ENCODE results near the gene SMCO3. TPM values are rescaled to one million over a fixed set of nuclear protein-coding genes. Genes with fewer than 3 reads are reported as not detected.

Gene SMCO3
- total RNA-seq, 2 experiments from 2014 or later: not detected

DNA sequence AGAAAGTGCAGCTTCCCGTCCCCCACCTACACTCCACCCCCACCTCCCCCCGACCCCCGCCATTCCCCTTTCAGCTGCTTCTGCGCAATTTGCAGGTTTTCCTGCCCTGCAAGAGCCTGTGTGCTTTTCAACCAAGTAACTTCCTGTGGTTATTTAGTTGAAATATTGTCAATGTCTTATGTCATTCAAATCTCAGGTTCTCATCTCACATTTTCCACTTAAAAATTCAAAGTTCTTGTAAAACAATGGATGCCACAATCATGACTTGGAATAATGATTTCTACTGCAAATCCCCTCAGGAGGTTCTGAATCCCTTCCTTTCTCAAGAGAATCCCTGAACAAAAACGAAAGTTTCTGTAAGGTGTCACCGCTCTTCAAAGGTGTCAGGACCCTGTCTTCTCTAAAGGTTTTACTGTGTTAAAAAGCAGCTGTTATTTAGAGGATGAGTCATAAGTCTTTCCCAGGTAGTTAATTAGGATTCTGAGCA lies 42.3 kb downstream of the SMCO3 start:
- peak in 12 of 14 experiments; percentile 25 to 85 (median 47) for DNase-seq
- Mint-ChIP-seq H3K27me3 (no peaks in the 10 kb centered on the region), H3K9me3 (no peaks in the 10 kb centered on the region), H3K36me3 (ENCODE audit: low read depth) (peaks cover 61% of the 10 kb centered on the region), H3K4me3 (peak overlapping the region; percentile 97), H3K27ac (peak overlapping the region; percentile 100), H3K4me1 (ENCODE audit: low read depth) (peaks cover 82% of the 10 kb centered on the region)
- Histone ChIP-seq H3K4me3 (ENCODE audit: low read length) (peak overlapping the region; percentile 71), H3K27ac (ENCODE audit: low read depth in 1 of 2, low read length in 2 of 2) (peak overlapping the region; percentile 36 to 99), H3K4me1 (ENCODE audit: insufficient read depth, low read length) (peaks cover 47% of the 10 kb centered on the region), H3K9me3 (ENCODE audit: control insufficient read depth in 1 of 2, insufficient read depth in 1 of 2, low read length in 2 of 2) (no peaks in the 10 kb centered on the region), H3K27me3 (ENCODE audit: control insufficient read depth in 1 of 2, insufficient read depth in 2 of 2, low read length in 2 of 2) (no peaks in the 10 kb centered on the region), H3K36me3 (ENCODE audit: insufficient read depth, low read length) (peaks cover 9% of the 10 kb centered on the region)
- intact Hi-C loops (cut with DNase I, micrococcal nuclease): loop anchor here (1.0 to 10.0 kb wide), 8 partner anchors 32 to 514 kb away; partner anchors contain the start of genes ARHGDIB (in 1 of the 2), ATF7IP (in 1 of the 2), C12orf60 (in 1 of the 2) and MGP (in 1 of the 2)
- TF ChIP-seq, protein P1, sequence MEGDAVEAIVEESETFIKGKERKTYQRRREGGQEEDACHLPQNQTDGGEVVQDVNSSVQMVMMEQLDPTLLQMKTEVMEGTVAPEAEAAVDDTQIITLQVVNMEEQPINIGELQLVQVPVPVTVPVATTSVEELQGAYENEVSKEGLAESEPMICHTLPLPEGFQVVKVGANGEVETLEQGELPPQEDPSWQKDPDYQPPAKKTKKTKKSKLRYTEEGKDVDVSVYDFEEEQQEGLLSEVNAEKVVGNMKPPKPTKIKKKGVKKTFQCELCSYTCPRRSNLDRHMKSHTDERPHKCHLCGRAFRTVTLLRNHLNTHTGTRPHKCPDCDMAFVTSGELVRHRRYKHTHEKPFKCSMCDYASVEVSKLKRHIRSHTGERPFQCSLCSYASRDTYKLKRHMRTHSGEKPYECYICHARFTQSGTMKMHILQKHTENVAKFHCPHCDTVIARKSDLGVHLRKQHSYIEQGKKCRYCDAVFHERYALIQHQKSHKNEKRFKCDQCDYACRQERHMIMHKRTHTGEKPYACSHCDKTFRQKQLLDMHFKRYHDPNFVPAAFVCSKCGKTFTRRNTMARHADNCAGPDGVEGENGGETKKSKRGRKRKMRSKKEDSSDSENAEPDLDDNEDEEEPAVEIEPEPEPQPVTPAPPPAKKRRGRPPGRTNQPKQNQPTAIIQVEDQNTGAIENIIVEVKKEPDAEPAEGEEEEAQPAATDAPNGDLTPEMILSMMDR (IDR thresholded peaks at IDR 0.05): no peak
- ChIA-PET CTCF (interaction anchor here (1.2 kb wide), 1 partner anchor 12 kb away, joined by 5 read pairs; no protein-coding TSS in a partner anchor), POLR2A (interaction anchor here (0.6 to 7.6 kb wide), 47 partner anchors 9 to 1139 kb away, joined by 3 to 375 read pairs (median 6); partner anchors contain the start of genes ARHGDIB, ATF7IP, C12orf60 and DERA)
- ATAC-seq (ENCODE audit: poor library complexity): no peak

DNA sequence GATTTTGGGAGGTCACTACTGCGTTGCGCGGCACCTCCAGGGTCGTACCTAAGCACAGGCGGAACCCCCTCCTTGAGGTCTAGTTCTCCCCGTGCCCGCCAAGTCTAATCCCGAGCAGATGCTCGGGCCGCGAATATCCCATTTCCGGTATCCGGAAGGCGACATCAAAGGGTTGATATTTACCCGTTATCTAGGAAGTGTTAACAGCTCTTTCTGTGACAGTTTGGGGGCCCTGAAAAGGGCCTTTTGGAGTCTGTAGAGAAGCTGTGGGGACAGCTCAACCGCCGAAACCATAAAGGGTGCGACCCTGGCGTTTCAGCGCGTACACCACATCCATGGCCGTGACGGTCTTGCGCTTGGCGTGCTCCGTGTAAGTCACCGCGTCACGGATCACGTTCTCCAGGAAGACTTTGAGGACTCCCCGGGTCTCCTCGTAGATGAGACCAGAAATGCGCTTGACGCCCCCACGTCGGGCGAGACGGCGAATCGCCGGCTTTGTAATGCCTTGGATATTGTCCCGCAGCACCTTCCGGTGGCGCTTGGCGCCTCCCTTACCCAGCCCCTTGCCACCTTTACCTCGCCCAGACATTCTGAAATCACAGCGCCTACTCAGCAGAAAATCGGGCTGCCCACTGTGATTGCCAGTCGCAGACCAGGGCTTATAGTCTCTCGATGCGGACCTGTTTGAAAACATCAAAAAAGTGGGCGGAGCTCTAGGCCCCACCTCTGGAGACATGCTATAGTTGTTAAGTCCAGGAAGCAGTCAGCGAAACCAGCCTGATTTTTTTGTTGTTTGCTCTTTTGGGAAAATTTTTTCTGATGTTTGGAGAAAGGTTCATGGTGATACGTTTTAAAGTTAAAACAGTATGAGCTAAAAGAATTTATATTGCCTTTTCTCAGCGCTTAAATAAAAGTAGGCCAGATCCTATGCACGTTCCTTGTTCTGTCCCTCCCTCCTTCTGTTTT lies 43.2 kb downstream of the SMCO3 start:
- Histone ChIP-seq H3K36me3 (ENCODE audit: insufficient read depth, low read length) (peaks cover 11% of the 10 kb centered on the region), H3K27ac (ENCODE audit: low read depth in 1 of 2, low read length in 2 of 2) (peak overlapping the region; percentile 95 to 99), H3K9me3 (ENCODE audit: control insufficient read depth in 1 of 2, insufficient read depth in 1 of 2, low read length in 2 of 2) (no peaks in the 10 kb centered on the region), H3K4me3 (ENCODE audit: low read length) (peak overlapping the region; percentile 71), H3K27me3 (ENCODE audit: control insufficient read depth in 1 of 2, insufficient read depth in 2 of 2, low read length in 2 of 2) (no peaks in the 10 kb centered on the region), H3K4me1 (ENCODE audit: insufficient read depth, low read length) (peaks cover 47% of the 10 kb centered on the region)
- H3K4me3 Mint-ChIP-seq: peak overlapping the region; percentile 97
- ChIA-PET CTCF (interaction anchor here (0.6 to 2.6 kb wide), 19 partner anchors 11 to 225 kb away, joined by 3 to 12 read pairs (median 4); partner anchors contain the start of genes C12orf60 and WBP11), POLR2A (interaction anchor here (0.6 to 7.6 kb wide), 65 partner anchors 8 to 1140 kb away, joined by 3 to 375 read pairs (median 4); partner anchors contain the start of genes ARHGDIB, ATF7IP, C12orf60 and DERA)
- peak; percentile 34 for ATAC-seq (ENCODE audit: poor library complexity)
- peaks cover 71% of the 10 kb centered on the region for H3K36me3 Mint-ChIP-seq (ENCODE audit: low read depth)
- intact Hi-C loops (cut with DNase I, micrococcal nuclease): loop anchor here (1.0 to 10.0 kb wide), 8 partner anchors 33 to 513 kb away; partner anchors contain the start of genes ARHGDIB (in 1 of the 2), ATF7IP (in 1 of the 2), C12orf60 (in 1 of the 2) and MGP (in 1 of the 2)
- peak; percentile 92 to 99 (median 95) for DNase-seq
- peaks cover 3% of the 10 kb centered on the region for H3K9me3 Mint-ChIP-seq
- no peaks in the 10 kb centered on the region for H3K27me3 Mint-ChIP-seq
- TF ChIP-seq, protein P1 (IDR thresholded peaks at IDR 0.05): no peak
- peak overlapping the region; percentile 100 for H3K27ac Mint-ChIP-seq
- H3K4me1 Mint-ChIP-seq (ENCODE audit: low read depth): peaks cover 79% of the 10 kb centered on the region
